GM12891 (cell line): Measurements from ENCODE around the gene SULT1E1.

Experiments
- DNase-seq: peaks from one replicate; pipeline ENCODE4 v3.0.0; 2011; ENCODE audit warnings: low spot score; ENCODE audit not compliant: insufficient read length
- FAIRE-seq: peaks from 2 replicates; lab custom pipeline; 2011; peaks lifted over from hg19 to GRCh38; lab: Jason Lieb, UNC
- PAX5 ChIP-seq: IDR thresholded peaks from 2 replicates; pipeline ENCODE4 v1.6.1; 2011; ENCODE audit warnings: low read length, moderate library complexity, mild to moderate bottlenecking; ENCODE audit not compliant: insufficient read depth, severe bottlenecking
- POLR2A ChIP-seq: IDR thresholded peaks from 2 replicates; pipeline ENCODE4 v1.6.1; 2011; ENCODE audit warnings: low read depth, low read length, control low read depth
- POLR2AphosphoS5 ChIP-seq: IDR thresholded peaks from 2 replicates; pipeline ENCODE4 v1.6.1; 2011; ENCODE audit warnings: low read depth, low read length, control low read depth
- POU2F2 ChIP-seq: IDR thresholded peaks from 2 replicates; pipeline ENCODE4 v1.6.1; 2011; ENCODE audit warnings: low read depth, mild to moderate bottlenecking, control low read depth, low read length, moderate library complexity
- SPI1 ChIP-seq: IDR thresholded peaks from 2 replicates; pipeline ENCODE4 v1.6.1; 2011; ENCODE audit warnings: low read depth, low read length, control low read depth
- TAF1 ChIP-seq: IDR thresholded peaks from 2 replicates; pipeline ENCODE4 v1.6.1; 2011; ENCODE audit warnings: low read depth, low read length, control low read depth

SULT1E1 gene

DNA sequence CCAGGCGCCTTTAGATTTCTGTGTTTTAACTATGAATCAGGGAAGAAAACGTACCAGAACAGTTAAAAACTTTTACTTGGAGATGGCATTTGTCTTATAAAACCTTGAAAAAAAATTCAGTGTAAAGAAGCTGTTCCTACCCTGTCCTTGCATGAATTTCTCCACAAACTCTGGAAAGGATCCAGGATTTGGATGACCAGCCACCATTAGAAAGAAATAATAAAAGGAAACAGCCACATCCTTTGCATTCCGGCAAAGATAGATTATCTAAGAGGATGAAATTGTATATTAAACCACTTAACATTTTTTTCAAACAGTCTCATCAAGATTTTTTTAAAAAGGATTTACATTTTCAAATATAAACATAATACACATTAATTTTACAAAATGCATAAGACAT lies 10.6 kb downstream of the SULT1E1 start:
- no peak for DNase-seq
- FAIRE-seq = no peak
- TF ChIP-seq PAX5 (no peak), TAF1 (no peak), SPI1 (no peak), POLR2AphosphoS5 (no peak), POLR2A (no peak), POU2F2 (no peak)

DNA sequence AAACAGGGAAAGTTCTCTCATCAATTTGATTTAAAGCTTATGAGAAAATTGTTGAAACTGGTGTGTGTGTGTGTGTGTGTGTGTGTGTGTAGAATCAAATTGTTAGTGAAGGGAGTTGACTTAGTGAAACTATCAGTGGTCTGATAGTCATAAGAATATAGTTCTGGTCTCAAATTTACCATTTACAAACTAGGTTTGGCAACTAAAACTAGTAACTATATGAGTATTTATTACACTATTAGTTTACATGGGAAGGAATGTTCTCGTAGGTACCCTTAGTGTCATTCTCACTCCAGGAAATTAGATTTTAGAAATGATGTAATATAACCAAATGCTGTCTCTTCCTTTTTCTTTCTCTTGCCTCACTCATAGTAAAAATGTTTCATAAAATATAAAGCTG lies 11.9 kb downstream of the SULT1E1 start:
- FAIRE-seq = no peak
- no peak for TF ChIP-seq SPI1
- no peak for TF ChIP-seq PAX5
- TF ChIP-seq POLR2AphosphoS5 = no peak
- no peak for TF ChIP-seq TAF1
- TF ChIP-seq POU2F2 = no peak
- TF ChIP-seq POLR2A = no peak
- DNase-seq = no peak

DNA sequence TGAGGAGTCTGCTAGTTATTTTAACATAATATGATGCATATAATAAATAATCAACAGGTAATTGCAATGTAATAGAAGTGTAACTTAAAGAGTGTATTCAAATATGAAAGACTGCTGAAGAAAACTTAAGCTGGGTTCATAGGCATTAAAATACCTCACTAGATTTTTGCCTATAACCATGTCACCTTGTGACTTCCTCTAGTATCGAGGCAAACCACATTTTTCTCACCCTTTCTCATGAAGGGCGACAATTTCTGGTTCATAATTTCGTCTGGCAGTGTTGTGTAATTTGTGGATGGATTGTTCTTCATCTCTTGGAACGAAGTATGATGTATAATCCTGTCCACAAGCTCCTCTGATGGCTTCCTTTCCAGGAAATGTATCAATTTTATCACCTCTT lies 16.0 kb downstream of the SULT1E1 start:
- TF ChIP-seq PAX5 = no peak
- no peak for TF ChIP-seq POLR2AphosphoS5
- no peak for TF ChIP-seq POLR2A
- no peak for TF ChIP-seq TAF1
- no peak for TF ChIP-seq POU2F2
- TF ChIP-seq SPI1 = no peak
- no peak for DNase-seq
- FAIRE-seq = no peak

DNA sequence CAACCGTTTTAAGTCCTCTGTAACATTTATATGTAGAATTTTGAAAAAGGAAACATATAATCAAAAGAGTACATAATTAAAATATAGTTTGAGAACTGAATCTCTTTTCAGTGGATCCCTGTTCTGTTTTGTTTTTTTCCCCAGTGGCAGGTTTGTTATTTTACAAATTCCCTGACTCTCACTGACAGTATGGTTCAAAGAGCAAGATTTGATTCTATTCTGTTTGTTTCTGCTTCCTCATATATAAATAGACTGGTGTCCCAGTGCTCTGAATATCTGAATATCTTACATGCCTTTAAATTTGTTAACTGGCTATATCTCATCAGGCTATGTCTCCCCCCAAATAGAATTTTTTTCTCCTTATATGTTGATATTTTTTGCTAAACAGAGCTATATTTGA lies 16.6 kb downstream of the SULT1E1 start:
- FAIRE-seq (no peak), DNase-seq (no peak)
- no peak for TF ChIP-seq TAF1
- no peak for TF ChIP-seq SPI1
- TF ChIP-seq PAX5 = no peak
- TF ChIP-seq POLR2A = no peak
- TF ChIP-seq POU2F2 = no peak
- TF ChIP-seq POLR2AphosphoS5 = no peak

- no peak for TF ChIP-seq POU2F2
- TF ChIP-seq POLR2A = no peak
- no peak for TF ChIP-seq PAX5
- no peak for TF ChIP-seq TAF1
- no peak for TF ChIP-seq POLR2AphosphoS5
- TF ChIP-seq SPI1 = no peak
- FAIRE-seq (no peak), DNase-seq (no peak)
Measured at GRCh38 chr4:69838977-69839376, 21.0 kb downstream of the SULT1E1 start.

GRCh38 chr4:69836287-69836686 lies 23.7 kb downstream of the SULT1E1 start:
- FAIRE-seq (no peak), DNase-seq (no peak)
- TF ChIP-seq TAF1 = no peak
- no peak for TF ChIP-seq POU2F2
- TF ChIP-seq SPI1 = no peak
- no peak for TF ChIP-seq POLR2A
- no peak for TF ChIP-seq PAX5

GRCh38 chr4:69835766-69836165 lies 24.2 kb downstream of the SULT1E1 start:
- TF ChIP-seq POLR2AphosphoS5 = no peak
- no peak for TF ChIP-seq SPI1
- no peak for TF ChIP-seq POU2F2
- FAIRE-seq = no peak
- DNase-seq = no peak

GRCh38 chr4:69833251-69833650 lies 26.7 kb downstream of the SULT1E1 start:
- FAIRE-seq (no peak), DNase-seq (no peak)
- TF ChIP-seq POU2F2 (no peak), SPI1 (no peak), POLR2AphosphoS5 (no peak), POLR2A (no peak), PAX5 (no peak), TAF1 (no peak)

- no peak for TF ChIP-seq POLR2A
- TF ChIP-seq SPI1 = no peak
- no peak for TF ChIP-seq PAX5
- TF ChIP-seq TAF1 = no peak
- TF ChIP-seq POLR2AphosphoS5 = no peak
- no peak for TF ChIP-seq POU2F2
- no peak for FAIRE-seq
- DNase-seq = no peak
Measured at GRCh38 chr4:69832326-69833030, 27.5 kb downstream of the SULT1E1 start.

DNA sequence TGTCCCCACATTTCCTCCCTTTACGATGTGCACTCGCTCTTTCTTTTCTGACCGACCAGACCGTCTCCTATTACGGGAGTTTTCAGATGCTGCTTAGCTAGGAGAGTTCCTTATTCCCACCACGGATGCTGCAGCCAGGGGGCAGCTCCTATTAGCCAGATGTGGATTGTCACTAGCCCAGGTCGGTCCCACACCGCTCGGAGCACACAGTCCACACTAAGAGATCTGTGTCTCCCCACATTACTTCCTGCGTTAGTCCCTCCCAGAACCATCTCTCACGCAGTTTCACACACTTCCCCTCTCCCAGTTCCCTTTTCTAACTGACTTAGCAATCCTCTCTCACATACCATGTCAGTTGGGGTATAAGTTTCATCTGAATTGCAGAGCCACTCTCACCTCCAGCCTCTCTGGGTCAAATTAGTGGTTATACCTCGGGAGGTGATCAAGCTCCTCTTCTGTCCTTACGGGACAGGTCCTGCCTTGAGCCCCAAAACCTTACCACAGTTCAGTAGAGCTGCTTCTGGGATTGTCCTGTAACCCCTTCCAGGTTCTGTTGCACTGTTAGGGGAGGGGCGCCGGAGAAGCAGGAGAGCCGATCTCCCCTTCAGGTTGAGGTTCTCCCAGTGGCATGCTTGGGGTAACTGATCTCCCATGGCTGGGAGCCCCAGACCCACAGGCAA lies 28.2 kb downstream of the SULT1E1 start:
- FAIRE-seq = peak; percentile 87
- DNase-seq = peak; percentile 1
- TF ChIP-seq POLR2AphosphoS5 (no peak), SPI1 (peak; percentile 97), POU2F2 (no peak)
